HG02970 (cell line): ENCODE results near the gene NASP.

Source experiments
- ATAC-seq: cut with Tn5 transposase; IDR thresholded peaks from one replicate; pipeline ENCODE4 v1.9.1; 2021; ENCODE audit warnings: mild to moderate bottlenecking, moderate library complexity, moderate number of reproducible peaks; ENCODE audit not compliant: unreplicated experiment, low FRiP score

Gene NASP

DNA sequence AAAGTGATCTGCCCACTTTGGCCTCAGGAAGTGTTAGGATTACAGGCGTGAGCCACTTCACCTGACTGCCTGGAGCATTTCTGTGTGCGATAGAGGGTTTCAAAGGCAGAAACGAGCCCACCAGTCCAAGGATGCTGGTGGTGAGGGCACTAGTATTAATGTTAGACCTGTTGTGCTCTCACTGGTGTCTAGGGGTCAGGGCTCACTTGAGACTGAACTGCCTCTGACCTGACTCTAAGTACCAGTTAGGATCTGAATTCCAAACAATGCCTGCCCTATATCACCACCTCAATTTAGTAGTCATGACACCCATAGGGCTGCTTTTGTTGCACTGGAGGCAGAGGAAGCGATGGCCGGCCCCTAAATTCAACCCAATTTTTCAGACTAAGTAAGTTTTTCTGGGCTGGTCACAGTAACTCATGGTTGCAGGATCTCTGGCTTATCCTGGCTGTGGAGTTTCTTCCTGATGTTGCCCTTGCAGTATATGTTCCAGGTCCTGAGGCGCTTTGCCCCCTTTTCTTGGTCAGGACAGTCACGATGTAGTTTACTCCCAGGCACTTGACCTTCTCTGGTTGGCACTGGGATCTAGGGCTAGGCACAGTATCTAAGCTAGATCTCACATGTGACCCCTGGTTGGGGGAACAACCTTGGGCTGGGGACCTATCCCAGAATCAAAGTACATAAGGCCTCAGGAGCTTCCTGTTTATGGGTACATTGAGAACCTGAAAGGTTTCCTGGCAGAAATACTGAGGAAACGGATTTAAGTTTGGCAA lies 35.5 kb downstream of the NASP start:
- no peak for ATAC-seq

GRCh38 chr1:45620588-45621500 lies 37.0 kb downstream of the NASP start:
- ATAC-seq: no peak

GRCh38 chr1:45621501-45621836 lies 37.6 kb downstream of the NASP start:
- no peak for ATAC-seq

DNA sequence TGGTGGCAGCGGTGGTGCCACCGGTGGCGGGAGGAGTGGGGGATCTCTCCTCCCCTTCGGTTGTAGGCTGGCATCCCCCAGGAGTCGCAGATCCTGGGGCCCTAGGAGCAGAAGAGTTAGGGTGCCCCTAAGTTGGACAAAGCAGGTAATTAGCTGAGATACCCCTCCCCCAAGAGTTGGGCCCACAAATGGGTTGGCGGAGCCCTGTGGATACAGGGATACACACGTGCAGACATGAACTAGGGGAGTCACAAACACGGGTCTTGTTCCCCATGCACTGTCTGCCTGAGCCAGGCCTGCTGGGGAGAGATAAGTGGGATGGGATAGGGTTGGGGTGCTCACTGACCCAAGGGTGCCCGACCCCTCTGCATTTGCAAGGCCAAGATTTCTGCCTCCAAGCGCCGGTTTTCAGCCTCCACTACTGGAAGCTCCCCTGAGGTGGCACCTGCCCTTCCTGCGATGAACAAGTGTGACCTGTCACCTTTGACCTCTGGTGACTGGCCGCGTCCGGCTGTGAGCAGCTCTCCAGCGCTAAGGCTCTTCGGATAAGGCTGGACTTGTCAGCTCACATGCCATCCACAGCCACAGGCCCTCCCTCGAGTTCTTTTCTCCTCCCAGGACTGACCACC lies 38.2 kb downstream of the NASP start:
- ATAC-seq: no peak

DNA sequence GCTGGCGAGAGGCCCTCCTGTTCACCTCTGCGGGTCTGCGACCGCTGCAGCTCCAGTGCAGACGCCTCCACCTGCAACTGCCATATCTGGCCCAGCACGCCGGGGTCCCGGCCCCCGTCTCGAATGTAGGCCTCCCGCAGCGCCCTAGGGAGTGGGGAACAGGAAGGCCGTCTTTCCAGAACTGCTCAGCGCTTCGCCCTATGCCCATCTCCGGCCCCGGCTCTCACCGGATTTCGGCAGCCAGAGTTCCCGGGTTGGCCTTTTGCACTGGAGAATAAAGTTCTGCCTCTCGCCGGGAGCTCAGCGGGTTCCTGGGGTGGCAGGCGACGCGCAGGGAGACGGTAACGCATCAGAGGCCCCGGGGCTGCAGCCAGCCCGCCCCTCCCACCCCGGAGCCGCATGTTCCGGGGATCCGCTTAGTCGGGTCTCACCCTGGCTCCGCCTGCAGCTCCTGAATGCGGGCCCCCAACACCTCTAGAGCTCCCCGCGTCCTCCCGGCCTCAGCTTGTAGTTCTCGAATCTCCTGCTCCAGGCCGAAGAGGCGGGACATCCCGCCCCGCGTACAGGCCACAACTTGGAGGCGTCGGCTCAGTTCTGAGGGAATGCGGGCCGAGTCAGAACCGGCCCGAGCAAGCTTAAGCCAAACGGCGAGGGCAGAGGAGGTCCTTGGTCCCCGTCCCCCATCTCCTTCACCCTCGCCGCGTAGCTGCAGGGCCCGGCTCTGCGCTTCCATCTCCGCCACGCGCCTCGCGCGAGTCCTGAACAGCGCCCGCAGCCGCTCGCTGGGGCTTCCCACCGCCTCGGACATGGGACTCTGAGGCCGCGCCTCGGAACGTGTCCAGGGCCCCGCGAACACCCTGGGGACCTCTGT lies 38.9 kb downstream of the NASP start:
- no peak for ATAC-seq

- ATAC-seq: no peak
Observed at GRCh38 chr1:45623972-45624371, 40.1 kb downstream of the NASP start, which contains the start of gene CCDC17. Gene CCDC17 (minus strand): TSS chr1:45624054. CDS start chr1:45623909, 145 bp downstream.

- ATAC-seq: no peak
Observed at GRCh38 chr1:45629035-45629434, 45.2 kb downstream of the NASP start.

GRCh38 chr1:45630429-45630828 lies 46.6 kb downstream of the NASP start:
- ATAC-seq: no peak

DNA sequence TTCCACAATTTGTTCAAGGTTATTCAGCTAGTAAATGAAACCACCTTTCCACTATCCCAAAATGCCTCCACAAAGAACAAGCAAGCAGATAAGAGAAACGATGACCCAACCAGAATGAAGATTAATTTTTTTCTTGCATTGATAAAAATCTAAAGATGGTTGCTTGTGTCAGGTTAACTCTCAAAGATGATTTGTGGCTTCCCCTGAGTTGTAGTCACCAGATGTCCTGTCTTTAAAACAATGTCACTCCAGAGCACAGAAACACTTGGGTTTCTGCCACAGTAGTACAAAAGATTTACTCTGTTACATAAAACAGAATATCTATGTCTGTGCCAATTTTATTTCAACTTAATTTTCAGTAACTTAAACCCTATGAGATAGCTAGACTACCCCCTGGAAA lies 51.4 kb downstream of the NASP start:
- ATAC-seq: no peak

DNA sequence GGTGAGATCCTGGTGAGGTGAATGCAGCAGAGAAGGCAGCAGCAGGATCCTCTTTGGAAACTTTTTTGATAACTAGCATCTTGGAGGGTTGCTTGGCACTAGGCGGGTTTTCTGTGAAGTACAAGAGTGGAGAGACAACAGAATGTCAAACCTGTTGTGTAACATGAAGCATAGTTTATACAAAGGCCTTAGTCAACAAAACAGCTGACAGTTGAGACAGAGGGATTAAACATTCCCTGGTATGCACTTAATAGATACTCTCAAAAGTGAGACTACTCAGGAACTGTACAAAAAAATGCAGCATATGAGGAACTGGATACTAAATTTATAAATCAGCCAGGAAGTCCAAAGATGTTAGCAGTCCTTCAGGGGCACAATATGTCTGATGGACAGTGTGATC lies 56.5 kb downstream of the NASP start:
- ATAC-seq: no peak

DNA sequence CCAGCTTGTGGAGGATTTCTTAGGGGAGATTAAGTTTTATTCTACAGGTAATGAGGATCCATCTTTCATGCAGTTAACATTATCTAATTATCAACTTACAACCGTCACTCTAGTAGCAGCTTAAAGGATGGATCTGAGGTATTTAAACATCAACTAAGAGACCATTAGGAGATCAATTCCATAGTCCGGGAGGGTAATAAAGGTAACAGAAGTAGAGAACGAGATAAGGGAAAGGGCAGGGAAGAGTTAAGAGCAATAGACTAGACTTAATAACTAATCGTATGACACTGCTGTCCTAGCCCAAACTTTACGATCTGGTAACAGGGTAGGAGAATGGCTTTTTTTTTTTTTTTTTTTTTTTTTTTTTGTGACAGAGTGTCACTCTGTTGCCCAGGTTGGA lies 59.5 kb downstream of the NASP start:
- ATAC-seq: no peak

GRCh38 chr1:45643978-45644377 lies 60.1 kb downstream of the NASP start:
- ATAC-seq: no peak

- ATAC-seq: no peak
Observed at GRCh38 chr1:45644661-45645060, 60.8 kb downstream of the NASP start.

DNA sequence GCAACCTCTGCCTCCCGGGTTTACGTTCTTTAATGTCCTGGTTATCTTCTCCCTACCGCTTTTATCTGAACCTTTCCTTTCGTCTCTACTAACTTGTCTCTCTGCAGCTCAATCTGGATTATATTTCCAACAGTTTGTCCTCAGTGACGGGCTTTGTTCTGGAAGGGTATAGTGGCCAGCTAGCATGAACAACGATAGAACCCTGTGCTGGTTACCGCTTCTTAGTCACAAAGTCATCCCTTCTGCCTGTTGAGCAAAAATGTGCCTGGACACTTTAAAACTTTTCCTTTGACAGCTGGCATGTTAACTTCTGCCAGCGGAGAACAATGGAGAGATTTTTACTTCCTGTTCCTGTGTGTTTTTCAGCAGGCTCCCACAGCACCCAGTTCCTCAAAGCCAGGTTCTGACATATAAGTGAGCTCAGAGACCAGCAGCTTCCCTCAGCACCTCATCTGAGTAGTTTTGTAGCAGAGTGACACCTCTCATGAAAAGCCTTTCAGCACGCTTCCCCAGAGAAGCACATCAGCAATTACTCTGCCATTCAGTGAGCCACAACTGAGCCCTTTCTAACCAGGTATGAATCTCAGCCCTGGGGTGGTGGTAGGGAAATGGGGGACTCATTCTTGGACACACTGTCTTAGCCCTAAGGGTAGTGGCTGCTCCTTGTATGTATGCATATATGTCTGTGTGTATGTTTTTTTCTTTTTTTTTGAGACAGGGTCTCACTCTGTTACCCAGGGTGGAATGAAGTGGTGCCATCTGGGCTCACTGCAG lies 63.6 kb downstream of the NASP start:
- no peak for ATAC-seq

DNA sequence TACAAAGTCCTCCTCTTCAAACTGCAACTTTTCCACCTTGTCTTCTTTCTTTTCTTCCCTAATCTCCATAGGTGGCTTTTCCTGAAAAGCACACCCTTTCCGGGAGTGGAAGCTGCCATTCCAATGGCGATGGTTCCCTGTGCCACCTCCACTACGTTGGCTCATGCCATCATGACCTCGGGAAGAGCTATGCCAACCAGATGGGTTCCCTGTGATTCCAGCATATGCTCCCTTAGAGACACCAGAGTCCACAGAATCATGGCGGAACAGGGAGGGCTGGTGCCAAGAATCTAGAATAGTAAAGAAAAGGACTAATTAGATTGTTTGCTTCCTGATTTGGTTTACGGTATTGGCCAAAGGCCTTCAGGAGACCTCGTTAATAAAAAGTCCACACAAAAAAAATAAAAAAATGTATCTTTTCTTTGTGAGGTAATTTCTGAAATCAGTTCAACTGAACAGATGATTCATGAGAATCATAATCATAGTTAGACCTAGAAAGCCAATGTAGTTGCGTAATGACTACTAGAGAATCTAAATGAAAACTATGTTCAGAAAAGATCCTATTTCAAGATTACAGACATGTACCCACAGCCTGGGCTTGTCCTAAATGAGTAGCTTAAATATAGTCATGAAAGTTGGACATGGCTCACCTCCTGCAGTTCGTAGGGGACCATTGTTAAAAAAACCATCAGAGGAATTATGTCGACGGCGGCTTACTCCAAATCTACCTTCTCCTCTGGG lies 70.9 kb downstream of the NASP start:
- no peak for ATAC-seq

GRCh38 chr1:45656573-45657226 lies 72.9 kb downstream of the NASP start:
- ATAC-seq: no peak

DNA sequence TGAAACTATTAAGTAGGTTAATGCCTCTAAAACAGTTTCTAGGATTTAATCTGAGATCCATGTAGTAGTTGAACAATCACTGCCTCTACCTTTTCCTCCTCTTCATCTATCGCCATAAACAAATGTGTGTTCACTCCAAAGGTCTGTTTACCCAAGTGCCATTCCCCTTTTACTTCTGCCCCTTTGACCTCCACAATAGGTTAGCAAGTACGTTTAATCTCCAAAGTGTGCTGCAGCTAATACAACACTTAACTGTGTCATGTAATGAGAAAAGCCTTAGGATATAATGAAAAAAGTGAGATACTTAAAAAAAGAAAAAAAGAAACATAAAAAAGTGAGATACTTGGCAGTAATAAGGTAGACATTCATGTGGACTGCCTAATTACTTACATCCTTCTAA lies 74.3 kb downstream of the NASP start:
- no peak for ATAC-seq

- ATAC-seq: no peak
Observed at GRCh38 chr1:45659222-45659621, 75.4 kb downstream of the NASP start.
